SIG-M5 treated with dmso at 0.1 percent for 504 hours (cell line): ENCODE results near the gene ITSN1.
"Not testable (repeated sequence)": the region's sequence is repeated elsewhere in the genome, so short reads cannot be mapped to it uniquely, and the experiment has no call there.

ENCODE experiments used
- DNase-seq: peaks from one replicate; lab custom pipeline; 2025; ENCODE audit not compliant: unreplicated experiment; lab: John Stamatoyannopoulos, UW

The ITSN1 gene

DNA sequence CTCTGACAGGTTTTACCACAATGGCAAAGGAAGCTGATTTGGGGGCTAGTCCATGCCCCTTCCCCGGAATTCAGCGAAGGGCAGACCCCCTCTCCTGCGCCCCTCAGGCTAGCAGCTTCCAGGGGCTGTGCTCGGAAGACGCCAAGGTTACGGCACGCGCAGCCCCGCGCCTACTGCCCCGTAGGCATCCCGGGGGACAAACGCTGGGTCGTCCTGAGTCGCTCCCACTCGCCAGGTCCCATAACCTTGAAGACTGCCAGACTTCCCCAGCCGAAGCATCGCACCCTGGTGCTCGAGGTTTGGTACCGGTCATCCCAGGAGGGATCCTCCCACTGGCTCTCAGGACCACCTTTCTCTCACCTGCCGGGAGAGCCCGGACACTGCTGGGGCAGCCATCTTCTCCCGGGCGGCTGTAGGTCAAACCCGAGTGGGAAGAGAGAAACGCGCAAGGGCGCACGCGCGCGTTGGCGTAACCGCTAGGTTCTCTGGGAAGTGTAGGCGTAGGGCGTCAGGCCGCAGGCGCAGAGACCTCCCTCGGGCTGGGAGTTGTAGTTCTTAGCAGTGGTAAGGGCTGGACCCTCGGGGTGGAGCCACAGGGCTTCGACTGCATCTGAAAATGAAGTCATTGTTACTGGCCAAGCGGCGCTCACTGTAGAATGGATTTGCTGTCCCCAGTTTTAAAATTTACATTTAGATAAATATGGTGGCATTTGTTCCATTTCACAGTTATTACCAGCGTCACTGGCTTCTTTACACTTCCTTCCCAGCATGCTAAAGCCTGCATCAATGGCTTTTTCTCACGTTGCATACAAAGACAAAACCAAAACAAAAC, 273.3 kb downstream of the ITSN1 start, which contains the start of gene ATP5PO:
Gene ATP5PO, minus strand, starts transcription at position 437 of the 832 bp plus-strand sequence. Its CDS starts 41 bp downstream, at position 396.
- DNase-seq = peak; percentile 96

DNA sequence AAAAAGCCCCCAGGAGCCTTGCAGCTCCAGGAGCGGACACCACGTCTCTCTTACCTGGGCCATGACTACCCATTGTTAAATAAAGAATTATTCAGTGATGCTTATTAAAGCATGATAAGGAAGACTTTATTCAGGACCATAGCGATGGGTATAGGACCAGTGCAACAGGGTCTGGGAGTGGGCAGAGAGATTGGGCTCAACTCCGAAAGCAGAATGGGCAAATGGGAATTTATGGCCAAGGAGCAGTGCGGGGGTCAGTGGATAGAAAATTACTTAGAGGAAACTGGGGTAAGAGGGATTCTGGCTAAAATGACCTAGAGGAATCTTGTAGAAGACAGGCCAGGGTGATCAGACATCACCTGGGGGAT, 273.9 kb downstream of the ITSN1 start:
- no peak for DNase-seq

DNA sequence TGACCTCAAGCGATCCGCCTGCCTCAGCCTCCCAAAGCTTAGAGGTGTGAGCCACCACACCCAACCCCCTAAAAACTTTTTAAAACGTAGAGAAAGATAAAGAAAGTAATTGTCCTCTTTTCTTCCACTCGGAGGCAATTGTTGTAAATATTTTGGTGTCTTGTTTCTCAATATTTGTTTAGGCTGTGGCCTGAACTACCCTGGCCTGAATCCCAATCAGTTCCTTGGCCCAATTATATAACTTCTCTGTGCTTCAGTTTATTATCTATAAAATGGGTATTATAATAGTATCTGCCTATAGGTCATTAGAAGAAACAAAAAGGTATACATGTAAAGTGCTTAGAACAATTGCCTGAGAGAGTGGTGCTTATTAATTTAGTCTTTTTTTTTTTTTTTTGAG, 275.1 kb downstream of the ITSN1 start:
- no peak for DNase-seq

DNA sequence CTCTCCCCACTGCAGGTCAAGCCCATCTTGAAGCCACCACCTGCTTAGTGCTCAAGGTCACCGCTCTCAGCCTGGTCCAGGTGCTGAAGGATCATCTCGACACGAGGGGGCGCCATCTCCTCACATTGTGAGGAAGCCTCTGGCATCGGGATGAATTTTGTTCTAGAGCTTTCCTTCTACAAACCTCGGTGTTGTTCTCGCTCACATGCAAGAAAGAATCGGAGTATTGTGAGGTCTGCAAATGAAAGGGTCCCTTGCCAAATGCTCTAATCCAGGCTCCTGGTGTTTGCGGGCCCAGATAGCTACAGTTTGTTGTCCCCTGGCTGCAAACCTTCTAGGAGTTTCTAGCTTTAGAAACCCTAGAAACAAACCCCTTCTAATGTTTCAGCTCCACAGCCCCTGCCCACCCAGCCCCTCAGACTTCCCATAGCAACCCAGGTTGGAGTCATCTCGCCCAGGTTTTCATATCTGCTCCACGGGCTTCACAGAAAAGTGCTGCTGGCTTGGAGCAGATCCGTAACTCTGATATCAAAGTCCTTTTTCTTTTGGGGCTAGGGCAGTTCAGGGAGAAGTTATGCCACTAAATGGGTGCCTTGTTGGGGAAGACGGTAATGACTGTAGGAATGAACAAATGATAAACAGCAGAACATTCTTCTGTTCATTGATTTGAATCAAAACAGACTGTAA, 281.9 kb downstream of the ITSN1 start:
- DNase-seq = peak; percentile 73

DNA sequence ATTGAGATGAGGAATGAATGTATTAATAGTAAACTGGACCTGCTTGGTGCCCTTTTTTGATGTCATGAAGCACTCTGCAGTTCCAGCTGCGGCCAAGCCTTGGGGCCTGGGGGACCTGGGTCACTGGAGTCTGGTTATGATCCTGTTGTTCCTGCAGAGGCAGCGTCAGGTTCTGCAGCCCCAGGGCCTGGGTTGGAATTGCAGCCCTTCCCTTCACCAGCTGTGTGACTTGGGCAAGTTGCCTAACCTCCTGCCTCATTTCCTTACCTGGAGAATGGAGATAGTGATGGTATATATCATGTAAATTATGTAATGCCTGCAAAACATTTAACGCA, 282.4 kb downstream of the ITSN1 start:
- no peak for DNase-seq

DNA sequence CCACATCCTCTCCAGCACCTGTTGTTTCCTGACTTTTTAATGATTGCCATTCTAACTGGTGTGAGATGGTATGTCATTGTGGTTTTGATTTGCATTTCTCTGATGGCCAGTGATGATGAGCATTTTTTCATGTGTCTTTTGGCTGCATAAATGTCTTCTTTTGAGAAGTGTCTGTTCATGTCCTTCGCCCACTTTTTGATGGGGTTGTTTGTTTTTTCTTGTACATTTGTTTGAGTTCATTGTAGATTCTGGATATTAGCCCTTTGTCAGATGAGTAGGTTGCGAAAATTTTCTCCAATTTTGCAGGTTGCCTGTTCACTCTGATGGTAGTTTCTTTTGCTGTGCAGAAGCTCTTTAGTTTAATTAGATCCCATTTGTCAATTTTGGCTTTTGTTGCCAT, 283.9 kb downstream of the ITSN1 start:
- not testable (repeated sequence) for DNase-seq

DNA sequence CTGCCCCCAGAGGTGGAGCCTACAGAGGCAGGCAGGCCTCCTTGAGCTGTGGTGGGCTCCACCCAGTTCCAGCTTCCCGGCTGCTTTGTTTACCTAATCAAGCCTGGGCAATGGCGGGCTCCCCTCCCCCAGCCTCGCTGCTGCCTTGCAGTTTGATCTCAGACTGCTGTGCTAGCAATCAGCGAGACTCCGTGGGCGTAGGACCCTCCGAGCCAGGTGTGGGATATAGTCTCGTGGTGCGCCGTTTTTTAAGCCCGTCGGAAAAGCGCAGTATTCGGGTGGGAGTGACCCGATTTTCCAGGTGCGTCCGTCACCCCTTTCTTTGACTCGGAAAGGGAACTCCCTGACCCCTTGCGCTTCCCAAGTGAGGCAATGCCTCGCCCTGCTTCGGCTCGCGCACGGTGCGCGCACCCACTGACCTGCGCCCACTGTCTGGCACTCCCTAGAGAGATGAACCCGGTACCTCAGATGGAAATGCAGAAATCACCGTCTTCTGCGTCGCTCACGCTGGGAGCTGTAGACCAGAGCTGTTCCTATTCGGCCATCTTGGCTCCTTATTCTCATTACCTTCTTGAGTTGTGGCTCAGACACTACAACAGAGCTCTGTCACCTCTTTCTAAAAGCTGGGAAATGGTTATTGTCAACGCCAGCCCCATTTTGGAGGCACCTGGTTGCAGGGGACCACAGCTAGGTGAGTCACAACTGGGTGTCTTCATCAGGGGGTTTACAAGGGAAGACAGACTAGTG, 288.9 kb downstream of the ITSN1 start:
- not testable (repeated sequence) for DNase-seq

DNA sequence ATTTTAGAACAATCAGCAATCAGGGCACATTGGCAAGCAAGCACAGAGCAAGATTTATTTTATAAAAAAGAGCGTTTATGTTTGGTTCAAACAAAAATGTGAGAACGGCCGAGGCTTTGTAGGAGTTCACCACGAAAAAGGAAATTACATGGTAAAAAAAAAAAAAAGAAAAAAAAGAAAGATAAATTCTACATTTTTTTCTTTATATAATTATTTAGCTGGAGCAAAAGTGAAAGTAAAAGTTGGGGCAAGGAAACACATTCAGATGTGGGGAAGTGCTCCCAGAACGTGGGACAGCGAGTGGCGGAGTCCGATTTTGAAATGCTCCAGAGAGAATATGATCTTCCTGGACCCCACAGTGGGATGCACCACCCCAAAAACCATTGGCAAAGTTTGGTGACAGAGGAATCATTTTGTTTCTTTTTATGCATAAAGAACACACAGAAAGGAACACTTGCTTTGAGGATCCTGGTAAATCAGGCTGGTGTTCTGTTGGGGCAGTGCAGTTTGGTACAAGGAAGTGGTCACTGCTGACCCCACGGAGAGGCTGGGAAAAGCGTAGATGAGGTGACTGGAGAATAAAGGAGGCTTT, 289.6 kb downstream of the ITSN1 start:
- peak; percentile 30 for DNase-seq

DNA sequence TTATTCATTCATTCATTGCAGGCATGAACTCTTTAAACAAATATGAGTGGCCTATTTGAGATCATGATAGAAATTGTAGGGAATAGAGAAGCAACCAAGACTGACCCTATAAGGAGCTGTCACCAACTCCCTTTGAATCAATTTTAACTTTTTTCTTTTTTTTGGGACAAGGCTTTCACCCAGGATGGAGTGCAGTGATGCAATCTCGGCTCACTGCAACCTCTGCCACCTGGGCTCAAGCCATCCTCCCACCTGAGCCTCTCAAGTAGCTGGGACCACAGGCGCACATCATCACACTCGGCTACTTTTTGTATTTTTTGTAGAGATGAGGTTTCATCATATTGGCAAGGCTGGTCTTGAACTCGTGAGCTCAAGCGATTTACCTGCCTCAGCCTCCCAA, 290.4 kb downstream of the ITSN1 start:
- DNase-seq = no peak

DNA sequence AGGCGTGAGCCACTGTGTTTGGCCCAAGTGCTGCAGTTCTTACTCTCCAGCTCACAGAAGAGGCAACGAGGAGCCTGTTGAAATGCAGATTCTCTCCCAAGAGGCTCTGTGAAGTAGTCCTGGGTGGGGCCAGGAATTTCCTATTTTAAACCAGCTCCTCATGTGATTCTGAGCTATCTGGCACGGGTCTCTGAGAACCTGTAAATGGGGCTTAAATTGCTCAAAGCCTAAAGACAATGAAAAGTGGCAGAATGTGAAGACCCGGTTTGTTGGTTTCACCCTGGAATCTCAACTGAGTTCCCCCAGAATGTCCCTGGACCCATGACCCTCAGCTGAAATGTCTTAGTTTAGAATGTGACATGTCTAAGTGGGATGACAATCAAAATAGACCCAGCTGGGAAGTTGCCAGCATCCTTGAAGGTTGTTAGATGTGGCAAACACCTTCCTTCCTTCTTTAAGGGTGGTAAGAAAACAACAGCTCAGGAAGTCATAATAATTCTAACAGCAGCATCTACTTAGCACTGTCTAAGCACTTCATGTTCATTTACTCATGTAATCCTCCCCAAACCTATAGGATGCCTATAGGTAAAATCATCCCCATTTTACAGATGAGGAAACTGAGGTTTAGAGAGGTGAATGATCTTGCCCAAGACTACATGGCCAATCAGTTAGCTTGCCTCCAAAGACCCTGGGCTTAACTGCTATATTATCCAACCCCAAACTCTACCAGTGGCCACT, 294.2 kb downstream of the ITSN1 start:
- no peak for DNase-seq

DNA sequence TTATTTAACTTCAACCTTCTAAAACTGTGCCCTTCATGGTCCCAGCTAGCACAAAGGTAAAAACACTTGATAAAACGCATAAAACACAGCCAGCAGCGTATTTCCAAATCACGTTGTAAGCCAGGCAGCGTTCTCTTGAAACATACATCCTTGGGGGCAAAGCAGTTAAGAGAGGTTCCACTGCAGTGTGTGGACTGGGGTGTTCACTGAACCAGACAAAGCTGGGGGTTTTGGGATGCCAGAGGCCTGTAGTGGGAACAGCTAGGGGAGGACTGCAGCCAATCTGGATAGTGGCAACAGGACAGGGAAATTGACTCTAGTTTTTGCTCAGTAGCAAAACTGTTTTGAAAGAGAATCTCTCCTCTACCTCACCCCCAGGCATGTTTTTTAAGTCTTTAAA, 294.8 kb downstream of the ITSN1 start:
- peak; percentile 30 for DNase-seq

DNA sequence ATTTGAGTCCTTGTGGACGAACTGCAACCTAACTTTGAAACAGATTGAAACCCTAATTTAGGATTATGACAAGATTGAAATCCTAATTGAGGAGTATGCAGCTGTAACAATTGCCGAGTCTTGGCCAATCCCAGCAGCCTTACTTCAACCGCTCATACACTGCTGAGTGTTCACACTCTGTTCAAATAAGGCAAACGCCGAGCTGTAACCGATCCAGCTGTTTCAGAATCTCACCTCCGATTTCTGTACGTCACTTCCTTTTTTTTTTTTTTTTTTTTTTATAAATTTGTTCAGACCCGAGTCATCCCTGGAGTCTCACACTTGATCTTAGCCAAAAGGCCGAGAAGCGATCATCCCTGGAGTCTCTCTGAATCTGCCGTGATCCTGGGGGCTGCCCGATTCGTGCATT, 295.6 kb downstream of the ITSN1 start:
- DNase-seq = no peak

DNA sequence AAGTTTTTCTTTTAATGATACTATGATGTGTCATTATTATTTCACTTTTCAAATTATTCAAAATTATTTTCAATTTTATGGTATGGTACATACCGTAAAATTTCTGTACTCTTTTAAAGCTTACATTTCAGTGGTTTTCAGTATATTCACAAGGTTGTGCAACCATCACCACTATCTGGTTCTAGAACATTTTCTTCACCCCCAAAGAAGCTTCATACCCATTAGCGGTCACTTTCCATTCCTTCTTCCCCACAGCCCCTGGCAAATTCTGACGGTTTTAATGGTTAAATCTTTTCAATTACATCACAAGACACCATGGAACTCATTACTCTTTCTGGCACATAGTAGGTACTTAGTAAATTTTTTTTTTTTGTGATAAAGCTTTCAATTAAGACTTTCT, 296.1 kb downstream of the ITSN1 start:
- DNase-seq = no peak

DNA sequence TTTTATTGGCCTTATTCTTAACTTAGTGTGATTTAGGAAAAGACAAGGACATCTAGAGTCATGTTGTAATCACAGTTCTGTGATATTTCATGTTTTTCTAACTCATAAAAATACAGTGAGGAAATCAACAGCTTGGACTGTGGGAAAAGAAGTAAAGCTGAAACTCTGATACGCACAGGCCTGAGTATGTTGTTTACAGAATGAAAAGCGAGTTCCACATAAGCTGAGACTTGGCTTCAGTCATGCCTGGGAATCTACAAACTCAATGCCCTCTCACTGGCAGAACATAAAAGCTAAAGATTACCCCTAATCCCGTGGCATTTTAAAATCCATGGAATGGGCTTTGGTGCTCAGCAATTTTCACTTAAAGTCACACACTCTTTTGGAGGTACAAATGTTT, 296.9 kb downstream of the ITSN1 start:
- no peak for DNase-seq

DNA sequence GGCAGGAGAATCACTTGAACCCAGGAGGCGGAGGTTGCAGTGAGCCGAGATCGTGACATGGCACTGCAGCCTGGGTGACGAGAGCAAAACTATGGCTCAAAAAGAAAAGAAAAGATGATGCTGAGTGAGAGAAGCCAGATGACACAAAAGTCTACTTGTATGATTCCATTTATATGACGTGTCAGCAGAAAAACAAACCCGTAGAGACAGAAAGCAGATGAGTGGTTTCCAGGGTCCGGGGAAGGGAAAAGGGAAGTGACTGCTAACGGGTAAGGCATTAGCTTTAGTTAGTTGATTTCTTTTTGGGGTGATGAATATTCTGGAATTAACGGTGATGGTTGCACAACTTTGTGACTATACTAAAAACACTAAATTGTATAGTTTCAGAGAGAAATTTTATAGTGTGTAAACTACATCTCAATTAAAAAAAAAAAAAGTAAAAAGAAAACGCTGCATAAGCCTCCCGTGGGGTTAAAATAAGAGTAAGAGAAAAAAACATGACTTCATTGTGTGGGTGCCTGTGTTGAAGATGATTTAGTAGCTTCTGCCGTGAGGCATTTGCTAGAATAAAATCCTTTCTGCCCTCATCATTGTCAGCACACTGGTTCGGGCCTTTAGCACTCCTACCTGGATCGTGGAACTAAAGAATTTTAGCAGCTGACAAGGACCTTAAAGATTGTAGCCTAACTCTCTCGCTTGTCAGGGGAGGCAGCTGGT, 298.0 kb downstream of the ITSN1 start:
- DNase-seq = peak; percentile 53

DNA sequence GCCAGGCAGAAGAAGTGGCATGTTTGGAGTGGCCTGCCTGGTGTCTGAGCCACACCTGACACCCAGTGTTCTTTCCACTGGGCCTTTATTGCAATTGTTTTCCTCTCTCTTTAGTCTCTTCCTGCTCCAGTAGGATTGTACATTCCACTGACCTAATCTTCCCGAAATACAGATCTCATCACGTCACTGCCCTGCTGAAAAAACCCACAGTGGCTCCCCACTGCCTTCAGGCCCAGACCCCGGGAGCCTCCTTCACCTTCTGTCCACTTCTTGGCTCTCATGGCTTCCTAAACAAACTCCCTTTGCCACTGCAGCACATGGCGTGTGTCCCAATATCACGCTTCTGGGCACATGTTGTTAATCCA, 298.6 kb downstream of the ITSN1 start:
- DNase-seq = no peak

DNA sequence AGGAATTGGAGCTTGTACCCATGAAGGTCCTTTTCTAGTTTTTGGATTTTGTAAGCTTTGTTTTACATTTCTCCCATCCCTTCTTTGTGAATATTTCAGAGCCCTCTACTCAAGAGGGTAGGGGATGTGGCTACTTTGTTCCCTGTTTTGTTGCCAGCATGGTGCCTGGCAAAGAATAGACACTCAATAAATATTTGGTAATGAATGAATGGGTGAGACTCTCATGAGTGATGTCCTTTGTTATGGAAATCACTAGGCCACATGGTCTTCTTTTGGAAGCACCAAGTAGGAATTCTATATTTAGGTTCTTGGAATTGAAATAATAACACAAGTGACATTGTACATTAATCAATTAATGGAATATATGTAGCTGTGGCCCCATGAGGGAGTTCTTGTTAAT, 300.1 kb downstream of the ITSN1 start:
- DNase-seq = no peak

DNA sequence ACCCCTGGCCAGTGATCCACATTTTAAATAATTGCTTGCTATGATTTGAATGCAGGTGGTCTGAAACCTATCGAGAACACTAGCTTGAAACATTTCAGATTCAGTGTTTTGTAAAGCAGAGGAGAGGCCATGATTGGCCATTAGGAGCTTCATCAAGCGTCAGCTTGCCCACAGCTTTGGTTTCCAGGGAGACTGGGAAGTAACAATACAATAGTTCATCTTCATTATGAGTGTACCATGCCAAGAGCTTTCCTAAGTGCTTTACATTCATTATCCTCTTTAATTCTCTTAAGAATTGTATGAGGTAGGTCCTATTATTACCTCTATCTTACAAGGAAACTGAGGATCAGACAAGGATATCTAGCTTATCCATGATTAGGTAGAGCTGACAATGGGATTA, 301.0 kb downstream of the ITSN1 start:
- DNase-seq = no peak

DNA sequence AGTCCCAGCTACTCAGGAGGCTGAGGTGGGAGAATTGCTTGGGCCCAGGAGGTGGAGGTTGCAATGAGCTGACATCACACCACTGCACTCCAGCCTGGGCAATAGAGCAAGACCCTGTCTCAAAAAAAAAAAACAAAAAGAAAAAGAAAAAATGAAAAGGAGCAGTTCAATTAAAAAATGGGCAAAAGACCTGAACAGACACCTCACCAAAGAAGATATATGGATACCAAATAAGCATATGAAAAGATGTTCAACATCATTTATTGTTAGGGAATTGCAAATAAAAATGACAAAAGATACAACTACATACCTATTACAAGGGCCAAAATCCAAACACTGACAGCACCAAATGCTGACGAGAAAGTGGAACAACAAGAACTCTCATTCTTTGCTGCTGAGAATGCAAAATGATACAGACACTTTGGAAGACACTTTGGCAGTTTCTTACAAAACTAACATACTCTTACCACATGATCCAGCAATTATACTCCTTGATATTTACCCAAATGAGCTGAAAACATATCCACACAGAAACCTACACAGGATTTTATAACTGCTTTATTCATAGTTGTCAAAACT, 302.0 kb downstream of the ITSN1 start:
- no peak for DNase-seq
